Left forelimb (tissue), 1 donor: Measurements from ENCODE around the gene NEDD4.
"Not testable (repeated sequence)": the region's sequence is repeated elsewhere in the genome, so short reads cannot be mapped to it uniquely, and the experiment has no call there.

Source experiments
- DNase-seq: peaks from one replicate; pipeline ENCODE4 v3.0.0-alpha.2; 2018; ENCODE audit warnings: low spot score

NEDD4 gene

DNA sequence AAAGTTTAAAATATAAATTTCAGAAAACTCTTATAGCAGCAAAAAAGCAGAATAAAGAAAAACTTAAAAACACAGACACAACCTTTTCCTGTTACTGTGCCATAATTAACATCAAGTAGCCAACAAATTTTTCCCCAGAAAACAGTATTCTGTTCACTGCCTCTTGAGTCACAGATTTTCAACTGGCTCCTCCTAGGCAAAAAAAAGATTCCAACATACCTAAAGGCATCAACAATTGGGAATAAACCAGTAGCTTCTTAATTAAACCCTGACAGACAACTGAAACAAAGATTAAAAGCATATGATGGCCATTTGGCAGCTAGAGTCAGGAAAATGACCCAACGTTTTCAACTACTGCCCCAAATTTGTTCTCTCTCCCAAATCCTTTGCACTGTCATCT lies 10.9 kb upstream of the NEDD4 start:
- DNase-seq: not testable (repeated sequence)

DNA sequence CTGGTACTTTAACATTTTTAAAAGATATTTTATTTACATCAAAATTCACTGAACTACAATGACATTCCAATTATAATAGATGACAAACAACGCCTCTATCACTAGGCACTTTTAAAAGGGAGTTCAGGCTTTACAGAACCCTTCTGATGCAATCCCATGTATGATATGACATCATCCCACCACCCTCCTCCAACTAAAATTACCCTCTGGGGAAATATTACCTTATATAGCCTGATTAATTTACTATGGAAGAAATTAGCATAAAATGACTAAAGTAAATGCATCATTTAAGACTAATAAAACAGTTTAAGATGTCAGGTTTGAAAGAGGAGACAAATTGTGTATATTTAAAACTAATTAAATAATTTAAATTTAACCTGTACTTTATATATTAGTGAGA lies 10.4 kb upstream of the NEDD4 start:
- DNase-seq: not testable (repeated sequence)

DNA sequence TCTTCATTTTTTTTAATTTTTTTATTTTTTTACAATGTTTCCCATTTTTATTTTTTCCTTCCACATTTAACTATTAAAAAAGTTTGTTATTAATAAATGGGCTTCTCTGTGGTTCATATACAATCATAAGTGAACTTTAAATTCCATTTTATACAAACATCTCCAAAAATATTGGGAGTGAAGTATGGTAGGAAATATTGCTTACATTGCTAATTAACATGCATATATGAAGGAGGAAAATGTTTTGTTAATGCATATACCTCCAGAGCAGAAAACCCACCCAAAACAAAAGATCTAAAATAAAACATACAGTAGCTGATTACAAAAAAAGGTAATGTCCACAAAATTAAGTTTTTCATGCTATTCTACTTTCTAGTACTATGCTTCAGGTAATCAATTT lies 9.9 kb upstream of the NEDD4 start:
- DNase-seq: not testable (repeated sequence)

DNA sequence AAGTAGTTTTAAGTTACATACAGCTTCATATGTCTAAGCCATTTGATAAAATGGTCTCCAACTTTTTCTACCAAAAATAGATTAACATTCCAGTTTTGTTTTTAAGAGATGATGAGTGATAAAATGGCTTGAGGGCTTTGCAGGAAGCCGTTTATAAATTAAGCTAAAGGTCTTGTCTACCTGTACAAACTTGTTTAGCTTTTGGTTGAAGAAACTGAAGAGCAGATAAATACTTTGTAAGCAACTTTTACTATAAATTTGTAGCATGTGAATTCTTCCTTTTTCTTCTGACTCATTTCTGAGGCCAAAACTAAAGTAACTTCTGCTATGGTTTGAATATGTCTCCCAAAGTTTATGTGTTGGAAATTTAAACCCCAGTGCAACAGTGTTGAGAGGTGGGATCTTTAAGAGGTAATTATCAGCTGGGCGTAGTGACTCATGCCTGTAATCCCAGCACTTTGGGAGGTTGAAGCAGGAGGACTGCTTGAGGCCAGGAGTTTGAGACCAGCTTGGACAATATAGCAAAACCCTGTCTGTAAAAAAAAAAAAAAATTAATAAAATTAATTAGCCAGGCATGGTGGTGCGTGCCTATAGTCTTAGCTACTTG lies 8.2 kb upstream of the NEDD4 start:
- DNase-seq: no peak

DNA sequence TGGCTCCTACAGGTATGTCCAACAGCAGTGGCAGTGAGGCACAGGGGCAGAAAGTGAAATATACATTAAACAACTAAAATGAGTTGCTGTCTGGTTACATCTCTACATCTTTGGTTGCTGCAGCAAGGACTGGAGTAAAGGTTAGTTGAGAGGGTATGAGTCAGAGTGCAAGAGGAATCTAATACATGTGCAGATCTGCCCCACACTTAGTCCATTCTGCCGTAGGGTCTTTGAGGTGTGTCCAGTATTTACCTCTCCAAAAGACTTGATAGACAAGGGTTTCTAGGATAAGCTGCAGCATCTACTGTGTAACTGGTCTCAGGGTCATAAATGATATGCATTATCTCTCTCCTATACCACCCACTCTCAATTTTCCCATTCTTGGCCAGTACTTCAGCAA lies 6.2 kb upstream of the NEDD4 start:
- DNase-seq: no peak

DNA sequence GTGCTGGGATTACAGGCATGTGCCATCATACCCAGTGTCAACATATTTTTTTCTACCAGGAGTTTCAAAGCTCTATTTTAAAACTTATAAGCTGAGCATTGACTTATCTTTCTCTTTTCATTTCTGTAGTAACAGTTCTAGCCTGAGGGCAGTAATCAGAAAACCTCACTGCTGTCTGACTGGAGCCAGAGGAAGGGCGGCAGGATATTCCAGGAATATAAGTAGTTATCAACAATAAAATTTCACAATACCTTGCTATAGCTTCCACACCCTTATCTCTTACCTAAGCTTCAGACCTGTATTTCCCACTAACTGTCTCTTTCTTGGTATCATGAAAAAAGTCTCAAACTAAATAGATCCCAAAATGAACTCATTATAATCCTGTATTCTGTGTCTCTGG lies 5.1 kb upstream of the NEDD4 start:
- no peak for DNase-seq

DNA sequence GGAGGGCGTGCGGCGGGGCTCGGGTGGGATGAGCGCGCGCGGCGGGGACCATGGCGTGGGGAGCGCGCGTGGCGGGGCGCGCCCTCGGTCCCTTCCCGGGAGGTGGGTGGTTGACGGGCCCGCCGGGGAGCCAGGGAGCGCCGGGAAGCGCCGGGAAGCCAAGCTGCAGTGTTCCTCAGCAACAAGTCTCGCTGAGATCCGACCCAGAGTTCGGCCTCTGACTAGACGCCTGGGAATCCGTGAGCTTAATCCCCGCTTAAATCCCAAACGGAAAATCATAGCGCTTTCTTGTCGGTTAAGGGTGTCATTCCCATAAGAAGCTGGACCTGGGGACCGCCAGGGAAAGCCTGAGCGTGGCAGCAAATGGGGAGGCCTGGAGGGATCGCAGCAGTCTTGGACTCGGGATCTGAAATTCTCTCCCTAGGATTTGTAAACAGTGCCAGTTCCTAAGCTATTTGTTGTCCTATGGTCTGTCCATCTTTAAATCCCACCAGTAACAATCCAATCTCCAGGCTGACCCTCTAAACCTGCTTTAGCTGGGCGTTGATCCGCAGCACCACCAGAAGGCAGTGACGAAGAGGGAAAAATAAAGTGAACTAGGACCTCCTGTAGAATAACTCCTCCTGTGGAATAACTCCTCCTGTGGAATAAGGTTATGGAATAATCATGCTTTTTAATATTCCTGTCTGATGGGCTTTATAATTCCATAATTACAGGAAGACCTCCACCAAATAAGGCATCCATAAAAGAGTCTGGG lies 570 bp upstream of the NEDD4 start:
- DNase-seq: peak; percentile 72

DNA sequence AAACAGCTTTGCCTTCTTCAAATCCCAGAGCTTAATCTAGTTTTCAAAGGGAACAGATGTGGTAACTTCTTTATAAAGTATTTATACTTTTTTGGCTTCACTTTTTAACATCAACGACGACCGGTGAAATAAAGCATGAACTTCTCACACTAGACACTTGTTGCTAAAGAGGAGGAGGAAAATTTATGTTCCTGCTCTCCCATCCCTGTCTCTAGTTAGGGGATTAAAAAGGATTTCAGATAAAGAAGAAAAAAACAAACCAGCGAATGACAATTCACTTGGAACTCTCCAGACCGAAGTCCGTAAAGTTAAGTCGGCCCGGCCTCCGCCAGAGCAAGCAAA lies 672 bp downstream of the NEDD4 start:
- DNase-seq: no peak

DNA sequence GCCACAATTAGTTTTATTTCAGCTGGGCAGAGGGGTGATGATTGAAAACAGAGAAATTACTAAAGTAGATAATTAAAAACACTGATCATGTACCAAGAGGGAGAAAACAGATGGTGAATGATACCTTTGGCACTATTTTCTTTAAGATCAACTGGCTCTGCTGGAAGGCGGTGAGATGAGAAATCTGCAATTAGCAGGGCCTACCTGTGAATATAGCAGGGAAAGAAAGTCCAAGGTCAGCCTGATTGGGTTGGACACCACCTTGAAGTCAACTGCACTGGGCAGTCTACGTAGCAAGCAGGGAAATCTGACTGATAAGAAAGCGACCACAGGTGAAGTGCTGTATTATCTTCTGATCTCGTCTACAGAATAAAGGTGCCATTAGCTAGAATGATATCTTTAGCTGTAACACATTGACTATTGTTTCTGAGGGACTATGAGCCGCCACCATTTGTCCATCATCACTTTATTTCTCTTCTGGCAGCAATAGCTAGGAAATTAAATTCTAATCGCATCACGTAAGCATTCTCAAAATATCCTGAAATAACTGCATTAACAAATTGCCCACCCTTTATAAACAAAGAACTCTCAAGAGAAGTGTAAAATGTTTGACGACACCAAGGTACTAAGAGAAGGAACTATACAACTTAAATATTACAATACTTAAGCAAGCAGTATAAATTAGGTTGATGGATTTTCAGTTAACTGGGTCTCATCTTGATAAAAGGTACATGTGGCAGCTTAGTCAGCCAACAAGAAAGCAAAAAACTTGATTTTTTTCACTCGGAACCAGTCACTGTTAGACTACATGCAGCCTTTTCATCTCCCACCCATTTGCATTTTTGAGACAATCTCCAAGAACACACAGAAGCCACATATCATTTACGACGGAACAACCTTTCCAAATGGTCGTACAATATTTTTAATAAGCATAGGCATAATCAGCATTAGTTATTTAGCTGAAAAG lies 1.3 kb downstream of the NEDD4 start:
- DNase-seq: no peak

DNA sequence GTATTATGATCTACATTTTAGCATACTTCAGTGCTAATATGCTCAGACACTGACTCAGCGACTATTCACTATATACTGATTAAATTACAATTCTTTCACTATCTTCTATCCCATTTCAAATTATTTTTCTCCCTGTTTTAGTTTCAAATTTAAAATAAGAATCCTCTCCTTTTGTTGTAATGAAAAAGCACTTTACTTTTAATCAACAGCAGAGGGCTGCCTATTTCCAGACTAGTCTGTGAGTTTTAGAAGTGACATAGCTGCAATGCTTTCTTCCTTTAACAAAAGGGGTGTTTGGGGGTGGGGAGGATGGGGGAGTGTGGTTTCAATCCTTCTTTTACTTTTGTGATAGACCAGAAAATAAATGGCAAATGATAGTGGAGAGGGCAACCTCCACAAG lies 2.4 kb downstream of the NEDD4 start:
- DNase-seq: no peak

DNA sequence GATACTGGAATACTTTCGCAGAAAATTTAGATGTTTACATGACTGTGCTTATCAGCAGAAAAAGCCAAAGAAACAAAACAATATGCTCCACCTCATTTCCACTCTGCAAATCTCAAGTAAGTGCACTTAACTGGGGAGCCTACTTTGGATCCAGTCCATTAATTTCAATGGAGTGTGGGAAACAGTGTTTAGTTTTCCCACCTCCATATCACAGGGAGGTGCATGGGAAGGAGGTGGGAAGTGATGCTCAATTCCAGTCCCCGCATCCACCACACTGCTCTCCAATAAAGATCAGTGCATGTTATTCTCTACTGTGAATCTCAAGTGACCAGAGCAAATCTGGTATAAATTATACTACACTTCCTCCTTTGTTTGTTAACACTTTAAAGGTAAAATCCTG lies 2.9 kb downstream of the NEDD4 start:
- no peak for DNase-seq

DNA sequence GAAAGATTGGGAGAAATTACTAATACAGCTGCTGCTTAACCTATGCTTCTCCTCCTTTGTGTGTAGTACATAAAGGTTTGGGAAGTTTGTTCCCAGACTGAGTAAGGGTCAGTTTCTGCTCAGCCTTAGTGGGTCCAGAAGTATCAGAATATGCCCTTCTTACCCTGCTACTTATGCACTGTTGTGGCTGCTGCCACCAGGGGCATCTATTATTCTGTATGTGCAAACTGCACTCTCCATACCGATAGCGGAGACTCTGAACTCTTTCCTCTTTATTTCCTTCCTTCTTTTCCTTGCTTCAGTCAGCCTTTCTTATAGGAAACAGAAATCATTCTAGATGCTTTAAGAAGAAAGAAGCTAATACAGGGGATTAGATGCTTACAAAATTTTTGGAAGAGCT lies 4.0 kb downstream of the NEDD4 start:
- no peak for DNase-seq

DNA sequence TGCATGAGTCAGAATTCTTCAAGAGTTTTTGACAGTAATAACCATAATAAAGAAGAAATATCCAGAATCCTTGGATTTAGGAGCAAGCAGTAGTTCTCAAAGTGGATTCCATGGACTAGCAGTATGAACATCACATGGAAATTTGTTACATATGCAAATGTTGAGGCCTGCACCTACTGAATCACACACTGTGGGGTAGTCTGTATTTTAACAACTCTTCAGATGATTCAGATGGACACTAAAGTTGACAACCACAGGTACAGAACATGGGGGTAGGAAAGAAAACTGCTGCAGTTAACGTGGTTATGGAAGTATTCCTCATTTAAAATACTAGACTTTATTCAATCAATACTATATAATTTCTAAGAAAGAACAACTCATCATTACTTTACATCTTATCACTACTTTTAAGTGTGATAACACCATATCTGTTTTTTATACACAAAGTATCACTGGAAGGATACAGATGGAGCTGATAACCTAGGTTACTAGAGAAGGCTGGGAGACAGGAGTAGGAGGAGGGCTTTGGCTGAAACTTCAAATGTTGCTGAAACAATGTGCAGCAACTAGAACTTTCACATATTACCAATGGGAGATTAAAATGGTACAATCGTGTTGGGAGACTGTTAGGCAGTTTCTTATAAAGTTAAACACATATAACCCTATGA lies 11.7 kb downstream of the NEDD4 start:
- no peak for DNase-seq

DNA sequence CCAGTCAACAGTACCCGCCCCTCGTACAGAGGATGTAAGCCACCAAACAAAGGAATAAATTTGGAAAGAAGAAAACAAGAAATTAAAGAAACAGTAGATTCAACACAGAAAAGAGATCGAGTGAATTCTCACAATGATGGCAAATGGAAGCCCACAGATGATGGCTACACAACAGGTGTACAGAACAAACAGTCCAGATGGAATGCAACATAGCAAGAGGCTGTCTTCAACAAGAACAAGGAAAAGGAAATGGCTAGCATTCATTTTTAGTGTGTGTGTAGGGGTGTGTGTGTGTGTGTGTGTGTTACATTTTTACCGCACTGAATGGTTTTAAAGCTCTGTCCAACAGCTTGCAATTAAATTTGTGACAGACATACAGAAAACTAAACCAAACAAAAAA lies 12.9 kb downstream of the NEDD4 start:
- no peak for DNase-seq

DNA sequence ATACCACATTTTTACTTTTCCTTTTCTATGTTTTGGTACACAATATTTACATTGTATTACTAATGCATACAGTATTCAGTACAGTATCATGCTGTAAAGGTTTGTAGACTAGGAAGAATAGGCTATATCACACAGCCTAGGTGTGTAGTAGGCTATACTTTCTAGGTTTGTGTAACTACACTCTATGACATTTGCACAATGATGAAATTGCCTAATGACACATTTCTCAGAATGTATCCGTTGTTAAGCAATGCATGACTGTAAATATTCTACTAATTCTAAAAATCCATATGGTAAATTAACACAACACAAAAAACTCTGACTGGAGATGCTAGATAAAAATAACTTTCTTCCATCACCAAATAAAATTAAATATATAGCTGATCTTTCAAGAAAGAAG lies 16.2 kb downstream of the NEDD4 start:
- DNase-seq: no peak

DNA sequence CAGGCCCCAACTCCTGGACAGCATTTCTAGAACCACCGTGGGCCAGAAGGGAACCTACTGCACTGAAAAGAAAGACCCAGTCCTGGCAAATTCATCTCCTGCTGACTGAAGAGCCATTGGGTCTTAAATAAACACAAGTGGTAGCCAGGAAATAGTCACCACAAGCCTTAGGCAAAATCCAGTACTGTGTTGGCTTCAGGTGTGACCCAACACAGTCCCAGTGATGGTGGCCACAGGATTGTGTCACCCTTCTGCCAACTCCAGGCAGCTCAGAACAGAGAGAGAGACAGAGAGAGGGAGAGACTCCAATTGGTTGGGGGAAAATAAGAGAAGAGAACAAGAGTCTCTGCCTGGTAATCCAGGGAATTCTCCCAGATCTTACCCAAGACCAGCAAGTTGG lies 23.1 kb downstream of the NEDD4 start:
- DNase-seq: no peak

DNA sequence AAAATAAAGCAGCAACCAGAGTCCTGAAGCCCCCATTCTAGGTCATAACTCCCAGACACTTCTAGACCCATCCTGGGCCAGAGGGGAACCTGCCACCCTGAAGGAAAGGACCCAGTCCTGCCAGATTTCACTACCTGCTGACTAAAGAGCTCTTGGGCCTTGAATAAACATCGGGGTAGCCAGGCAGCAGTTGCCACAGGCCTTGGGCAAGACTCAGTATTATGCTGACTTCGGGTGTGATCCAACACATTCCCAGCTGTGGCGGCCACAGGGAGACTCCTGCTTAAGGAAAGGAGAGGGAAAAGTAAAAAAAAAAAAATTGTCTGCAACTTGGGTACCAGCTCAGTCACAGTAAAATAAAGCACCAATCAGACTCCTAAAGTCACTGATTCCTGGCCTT lies 23.8 kb downstream of the NEDD4 start:
- no peak for DNase-seq

DNA sequence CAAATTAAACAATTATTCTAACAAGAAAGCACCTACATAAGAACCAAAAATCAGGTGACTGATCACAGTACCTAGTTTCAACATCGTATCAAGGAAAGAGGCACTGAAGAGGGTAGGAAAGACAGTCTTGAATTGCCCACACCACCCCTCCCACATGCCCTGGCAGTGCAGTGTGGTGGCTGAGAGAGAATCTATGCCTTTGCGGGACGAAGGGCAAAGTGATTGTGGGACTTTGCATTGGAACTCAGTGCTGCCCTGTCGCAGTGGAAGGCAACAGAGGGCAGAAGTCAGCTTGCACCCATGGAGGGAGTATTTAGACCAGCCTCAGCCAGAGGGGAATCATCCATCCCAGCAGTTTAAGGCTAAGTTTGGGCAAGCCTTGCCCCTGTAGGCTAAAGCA lies 24.5 kb downstream of the NEDD4 start:
- no peak for DNase-seq

DNA sequence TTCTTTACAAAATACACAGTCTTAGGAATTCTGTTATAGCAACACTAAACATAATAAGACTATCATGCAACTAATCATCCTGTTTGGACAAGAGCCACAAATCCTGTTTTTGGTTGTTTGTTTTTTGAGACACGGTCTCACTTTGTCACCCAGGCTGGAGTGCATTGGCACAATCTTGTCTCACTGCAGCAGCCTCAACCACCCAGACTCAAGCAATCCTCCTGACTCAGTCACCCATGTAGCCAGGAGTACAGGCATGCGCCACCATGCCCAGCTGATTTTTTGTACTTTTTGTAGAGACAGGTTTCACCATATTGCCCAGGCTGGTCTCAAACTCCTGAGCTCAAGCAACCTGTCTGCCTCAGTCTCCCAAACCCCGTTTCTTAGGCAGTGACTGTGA lies 28.3 kb downstream of the NEDD4 start:
- DNase-seq: no peak

DNA sequence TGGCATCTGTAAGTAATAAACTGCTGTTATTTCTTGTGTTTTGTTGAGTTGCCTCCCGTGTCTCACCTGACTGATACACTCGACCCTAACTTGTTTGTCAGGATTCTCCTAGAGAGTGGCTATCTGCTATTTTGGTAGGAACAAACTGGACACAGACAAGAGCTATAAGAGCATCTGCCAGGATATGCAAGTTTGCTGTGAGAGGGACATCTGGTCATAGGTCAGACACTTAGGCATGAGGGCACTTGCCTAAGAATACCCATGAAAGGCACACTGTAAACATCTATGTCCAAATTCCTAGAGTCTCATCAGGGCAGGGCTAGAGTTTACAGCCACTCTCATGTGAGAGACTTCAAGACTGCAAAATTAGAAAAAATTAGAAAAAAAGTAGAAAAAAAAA lies 32.5 kb downstream of the NEDD4 start:
- DNase-seq: no peak

DNA sequence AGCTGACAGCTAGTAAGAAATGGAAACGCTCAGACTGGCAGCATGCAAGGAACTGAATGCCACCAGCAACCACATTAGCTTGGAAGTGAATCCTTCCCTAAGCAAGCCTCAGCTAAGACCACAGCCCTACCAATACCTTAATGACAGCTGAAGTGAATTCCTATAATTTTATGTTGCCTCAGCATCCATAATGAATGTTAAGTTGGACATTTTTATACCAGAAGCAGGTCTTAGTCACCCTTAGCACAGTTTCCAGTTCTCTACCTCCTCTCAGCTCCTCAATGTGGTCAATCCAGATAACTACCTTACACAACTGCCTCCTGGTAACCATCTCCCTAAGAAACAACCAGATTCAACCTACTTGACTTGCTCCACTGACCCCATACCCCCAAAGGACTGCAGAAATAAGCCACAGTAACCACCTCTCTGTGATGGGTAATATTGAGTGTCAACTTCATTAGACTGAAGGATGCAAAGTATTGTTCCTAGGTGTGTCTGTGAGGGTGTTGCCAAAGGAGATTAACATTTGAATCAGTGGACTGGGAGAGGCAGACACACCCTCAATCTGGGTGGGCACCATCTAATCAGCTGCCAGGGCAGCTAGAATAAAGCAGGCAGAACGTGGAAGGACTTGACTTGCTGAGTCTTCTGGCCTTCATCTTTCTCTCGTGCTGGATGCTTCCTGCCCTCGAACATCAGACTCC lies 33.5 kb downstream of the NEDD4 start:
- DNase-seq: no peak

DNA sequence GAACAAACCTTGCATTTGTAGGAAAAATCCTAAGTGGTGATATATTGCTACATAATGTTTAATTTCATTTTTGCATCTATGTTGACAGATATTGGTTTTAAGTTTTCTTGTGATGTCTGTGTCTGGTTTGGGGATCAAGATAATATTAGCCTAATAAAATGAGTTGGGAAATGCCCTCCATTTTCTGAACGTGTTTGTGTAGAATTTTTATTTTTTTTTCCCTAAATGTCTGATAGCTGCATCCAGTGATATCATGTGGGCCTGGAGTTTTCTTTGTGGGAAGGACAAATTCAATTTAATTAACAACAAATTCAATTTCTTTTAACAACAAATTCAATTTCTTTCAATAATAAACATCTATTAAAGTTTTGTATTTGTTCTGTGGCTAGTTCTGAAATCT lies 35.1 kb downstream of the NEDD4 start:
- DNase-seq: no peak
